ENCODE data around the gene ARL6IP4.

The ARL6IP4 gene

DNA sequence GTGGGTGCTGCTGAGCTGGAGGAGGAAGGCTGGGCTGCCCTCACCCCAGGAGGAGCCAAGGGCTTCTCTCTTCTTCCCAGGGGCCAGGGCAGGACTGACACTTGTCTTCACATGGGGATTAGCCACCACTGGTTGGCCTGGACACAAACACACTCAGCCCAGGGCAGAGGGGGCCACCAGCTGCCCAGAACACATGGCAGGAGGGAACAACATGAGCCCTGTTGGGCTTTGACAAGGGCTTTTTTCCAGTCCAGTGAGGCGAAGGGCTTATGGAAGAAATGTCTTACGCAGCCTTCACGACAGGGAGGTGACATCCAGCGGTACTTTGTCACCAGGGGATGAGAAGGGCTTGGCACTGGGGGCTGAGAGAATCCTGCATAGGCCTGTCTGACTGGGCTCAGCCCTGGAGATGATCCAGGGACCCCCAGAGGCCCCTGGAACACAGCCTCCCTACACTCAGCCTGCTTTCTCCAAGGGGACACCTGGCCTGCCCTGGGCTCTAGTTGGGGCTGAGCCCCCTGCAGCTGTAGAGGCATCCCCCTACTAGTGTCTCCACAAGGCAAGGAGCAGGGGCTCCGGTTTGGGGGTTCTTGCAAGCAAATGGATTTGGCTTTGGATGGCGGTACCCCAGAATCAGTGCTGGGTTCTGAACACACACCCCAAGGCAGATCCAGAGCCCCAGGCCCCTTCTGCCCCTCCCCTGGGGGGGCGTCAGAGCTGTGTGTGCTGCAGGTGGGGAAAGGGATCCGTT lies 18.9 kb downstream of the ARL6IP4 start:
- DNase-seq (ENCODE audit: insufficient read length, low spot score) (no peak), FAIRE-seq (no peak)
- no peak for TF ChIP-seq SPI1 (IDR thresholded peaks at IDR 0.05; ENCODE audit: low read depth, low read length)
- no peak for TF ChIP-seq TAF1 (IDR thresholded peaks at IDR 0.05; ENCODE audit: low read depth, low read length)
- TF ChIP-seq PAX5 (IDR thresholded peaks at IDR 0.05; ENCODE audit: insufficient read depth, low read length, severe bottlenecking), result no peak
- TF ChIP-seq POLR2AphosphoS5 (IDR thresholded peaks at IDR 0.05; ENCODE audit: low read depth, low read length), result no peak
- no peak for TF ChIP-seq POLR2A (IDR thresholded peaks at IDR 0.05; ENCODE audit: low read depth, low read length)
- TF ChIP-seq POU2F2 (IDR thresholded peaks at IDR 0.05; ENCODE audit: low read depth, low read length), result no peak

DNA sequence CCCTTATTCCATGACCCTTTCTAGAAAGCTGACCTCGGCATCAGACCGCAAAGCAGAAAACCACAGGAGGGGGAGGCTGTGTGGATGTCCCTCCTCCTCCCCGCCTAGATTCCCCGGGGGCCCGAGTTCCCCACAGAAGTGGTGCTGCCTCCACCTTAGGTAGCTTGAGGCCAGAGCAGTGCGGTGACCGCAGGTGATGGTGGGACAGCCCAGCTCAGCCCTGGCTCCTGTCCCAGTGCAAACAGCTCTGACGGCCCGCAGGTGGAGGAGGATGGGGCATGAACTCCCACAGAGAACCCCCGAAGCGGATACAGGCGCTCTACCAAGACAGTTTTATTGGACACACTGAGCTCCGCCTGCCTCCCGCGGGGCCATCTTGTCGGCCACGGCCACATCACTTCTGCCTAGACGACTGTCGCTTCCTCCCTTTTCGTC lies 19.5 kb downstream of the ARL6IP4 start:
- DNase-seq (ENCODE audit: insufficient read length, low spot score) (no peak), FAIRE-seq (no peak)
- TF ChIP-seq POU2F2 (IDR thresholded peaks at IDR 0.05; ENCODE audit: low read depth, low read length) (no peak), POLR2AphosphoS5 (IDR thresholded peaks at IDR 0.05; ENCODE audit: low read depth, low read length) (no peak), SPI1 (IDR thresholded peaks at IDR 0.05; ENCODE audit: low read depth, low read length) (no peak), POLR2A (IDR thresholded peaks at IDR 0.05; ENCODE audit: low read depth, low read length) (no peak), PAX5 (IDR thresholded peaks at IDR 0.05; ENCODE audit: insufficient read depth, low read length, severe bottlenecking) (no peak), TAF1 (IDR thresholded peaks at IDR 0.05; ENCODE audit: low read depth, low read length) (no peak)

DNA sequence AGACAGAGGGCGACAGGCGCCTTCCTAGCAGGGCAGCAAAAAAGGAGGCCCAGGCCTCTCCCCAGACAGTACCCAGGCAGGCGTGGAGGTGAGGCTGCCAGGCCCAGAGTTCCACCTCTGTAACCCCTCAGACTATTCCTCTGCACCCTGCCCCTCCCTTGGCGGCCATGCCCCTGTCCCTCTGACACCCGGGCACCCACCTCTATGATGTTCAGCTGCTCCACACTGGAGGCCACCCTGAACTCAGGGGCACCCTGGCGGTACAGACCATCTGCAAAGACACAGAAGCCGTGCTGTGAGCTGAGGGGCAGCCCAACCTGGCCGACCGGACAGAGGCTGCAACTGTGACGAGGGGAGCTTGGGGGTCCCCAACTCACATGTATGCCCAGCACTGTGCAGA lies 20.1 kb downstream of the ARL6IP4 start:
- TF ChIP-seq SPI1 (IDR thresholded peaks at IDR 0.05; ENCODE audit: low read depth, low read length) (no peak), POU2F2 (IDR thresholded peaks at IDR 0.05; ENCODE audit: low read depth, low read length) (no peak), TAF1 (IDR thresholded peaks at IDR 0.05; ENCODE audit: low read depth, low read length) (no peak), POLR2AphosphoS5 (IDR thresholded peaks at IDR 0.05; ENCODE audit: low read depth, low read length) (no peak), POLR2A (IDR thresholded peaks at IDR 0.05; ENCODE audit: low read depth, low read length) (no peak), PAX5 (IDR thresholded peaks at IDR 0.05; ENCODE audit: insufficient read depth, low read length, severe bottlenecking) (no peak)
- FAIRE-seq (no peak), DNase-seq (ENCODE audit: insufficient read length, low spot score) (no peak)

DNA sequence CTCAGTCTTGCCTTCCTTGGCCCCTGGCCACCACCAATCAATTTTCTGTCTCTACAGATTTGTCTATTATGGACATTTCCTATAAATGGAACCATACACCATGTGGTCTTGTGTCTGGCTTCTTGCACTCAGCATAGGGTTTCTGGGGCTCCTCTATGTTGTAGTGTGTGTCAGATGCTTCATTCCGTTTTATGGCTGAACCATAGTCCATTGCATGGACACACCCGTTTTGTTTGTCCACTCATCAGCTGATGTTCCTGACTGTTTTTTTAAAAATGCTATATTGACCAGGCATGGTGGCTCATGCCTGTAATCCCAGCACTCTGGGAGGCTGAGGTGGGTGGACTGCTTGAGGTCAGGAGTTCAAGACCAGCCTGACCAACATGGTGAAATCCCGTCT lies 21.0 kb downstream of the ARL6IP4 start:
- no peak for FAIRE-seq
- TF ChIP-seq TAF1 (IDR thresholded peaks at IDR 0.05; ENCODE audit: low read depth, low read length), result no peak
- no peak for TF ChIP-seq SPI1 (IDR thresholded peaks at IDR 0.05; ENCODE audit: low read depth, low read length)
- TF ChIP-seq POLR2AphosphoS5 (IDR thresholded peaks at IDR 0.05; ENCODE audit: low read depth, low read length), result no peak
- no peak for TF ChIP-seq POLR2A (IDR thresholded peaks at IDR 0.05; ENCODE audit: low read depth, low read length)
- no peak for TF ChIP-seq POU2F2 (IDR thresholded peaks at IDR 0.05; ENCODE audit: low read depth, low read length)
- no peak for TF ChIP-seq PAX5 (IDR thresholded peaks at IDR 0.05; ENCODE audit: insufficient read depth, low read length, severe bottlenecking)
- DNase-seq (ENCODE audit: insufficient read length, low spot score), result no peak

DNA sequence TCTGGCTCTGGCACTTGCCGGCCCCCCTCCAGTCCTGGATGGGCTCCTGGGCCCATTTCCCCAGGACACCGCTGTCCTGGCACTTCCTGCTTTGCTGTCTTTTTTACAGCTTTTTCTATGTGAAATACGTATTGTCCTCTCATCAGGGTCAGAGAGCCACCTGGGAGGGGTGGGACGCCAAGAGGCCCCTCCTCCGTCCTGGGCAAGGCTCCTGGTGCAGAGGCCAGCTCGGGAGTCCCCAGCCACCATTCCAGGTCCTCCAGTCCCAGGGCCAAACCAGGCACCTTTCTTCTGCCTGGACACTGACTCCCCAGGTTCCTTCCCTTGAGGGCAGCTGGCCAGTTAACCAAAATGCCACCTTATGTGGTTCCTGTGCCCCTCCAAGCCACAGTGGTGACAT lies 22.8 kb downstream of the ARL6IP4 start:
- TF ChIP-seq POU2F2 (IDR thresholded peaks at IDR 0.05; ENCODE audit: low read depth, low read length) (no peak), PAX5 (IDR thresholded peaks at IDR 0.05; ENCODE audit: insufficient read depth, low read length, severe bottlenecking) (no peak), TAF1 (IDR thresholded peaks at IDR 0.05; ENCODE audit: low read depth, low read length) (no peak), POLR2AphosphoS5 (IDR thresholded peaks at IDR 0.05; ENCODE audit: low read depth, low read length) (no peak), POLR2A (IDR thresholded peaks at IDR 0.05; ENCODE audit: low read depth, low read length) (no peak), SPI1 (IDR thresholded peaks at IDR 0.05; ENCODE audit: low read depth, low read length) (no peak)
- FAIRE-seq, result no peak
- no peak for DNase-seq (ENCODE audit: insufficient read length, low spot score)

DNA sequence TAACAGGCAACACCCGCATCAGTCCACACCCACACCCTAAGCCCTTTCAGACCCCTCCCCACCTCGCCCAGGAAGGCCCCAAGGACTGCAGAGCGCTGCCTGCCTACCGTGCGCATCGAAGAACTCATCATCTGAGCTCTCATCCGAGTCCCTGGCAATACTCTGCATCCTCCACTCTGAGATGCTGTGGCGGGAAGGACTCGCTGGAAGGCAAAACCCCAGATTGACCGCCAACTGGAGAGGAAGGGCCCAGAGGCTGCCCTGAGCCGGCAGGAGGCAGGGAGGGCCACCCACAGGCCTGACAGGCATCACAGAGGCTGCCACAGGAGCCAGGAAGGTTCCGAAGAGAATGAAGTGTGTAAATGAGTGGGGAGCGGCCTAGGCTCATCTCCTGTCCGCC lies 23.8 kb downstream of the ARL6IP4 start:
- FAIRE-seq, result no peak
- TF ChIP-seq TAF1 (IDR thresholded peaks at IDR 0.05; ENCODE audit: low read depth, low read length) (no peak), POU2F2 (IDR thresholded peaks at IDR 0.05; ENCODE audit: low read depth, low read length) (no peak), SPI1 (IDR thresholded peaks at IDR 0.05; ENCODE audit: low read depth, low read length) (no peak), POLR2A (IDR thresholded peaks at IDR 0.05; ENCODE audit: low read depth, low read length) (no peak), POLR2AphosphoS5 (IDR thresholded peaks at IDR 0.05; ENCODE audit: low read depth, low read length) (no peak), PAX5 (IDR thresholded peaks at IDR 0.05; ENCODE audit: insufficient read depth, low read length, severe bottlenecking) (no peak)
- DNase-seq (ENCODE audit: insufficient read length, low spot score), result no peak

DNA sequence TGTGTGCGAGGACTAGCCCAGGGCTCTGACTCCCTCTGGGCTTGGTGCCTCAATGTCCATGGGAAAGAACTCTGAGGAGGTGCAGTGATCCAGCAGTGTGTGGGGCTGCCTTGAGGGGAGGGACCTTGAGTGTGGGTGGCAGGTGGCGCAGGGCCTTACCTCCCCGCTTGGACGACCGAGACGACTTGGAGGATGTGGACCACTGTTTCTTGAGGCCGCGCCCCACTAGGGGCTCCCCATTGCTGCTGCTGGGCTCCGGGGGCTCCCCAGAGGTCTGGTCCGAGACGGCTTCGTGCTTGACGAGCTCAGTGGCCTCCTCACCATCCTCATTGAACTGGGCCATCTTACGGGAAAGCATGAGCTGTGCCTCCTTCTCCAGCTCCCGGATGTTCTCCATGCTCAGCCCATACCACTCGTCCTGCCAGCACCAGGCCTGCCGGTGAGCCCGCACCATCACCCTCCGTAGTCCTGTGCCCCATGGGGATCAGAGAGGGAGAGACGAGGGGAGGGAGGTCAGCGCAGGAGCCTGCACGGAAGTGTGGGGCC lies 24.7 kb downstream of the ARL6IP4 start:
- TF ChIP-seq SPI1 (IDR thresholded peaks at IDR 0.05; ENCODE audit: low read depth, low read length) (no peak), TAF1 (IDR thresholded peaks at IDR 0.05; ENCODE audit: low read depth, low read length) (no peak), PAX5 (IDR thresholded peaks at IDR 0.05; ENCODE audit: insufficient read depth, low read length, severe bottlenecking) (no peak), POLR2AphosphoS5 (IDR thresholded peaks at IDR 0.05; ENCODE audit: low read depth, low read length) (no peak), POLR2A (IDR thresholded peaks at IDR 0.05; ENCODE audit: low read depth, low read length) (no peak), POU2F2 (IDR thresholded peaks at IDR 0.05; ENCODE audit: low read depth, low read length) (no peak)
- no peak for DNase-seq (ENCODE audit: insufficient read length, low spot score)
- no peak for FAIRE-seq

DNA sequence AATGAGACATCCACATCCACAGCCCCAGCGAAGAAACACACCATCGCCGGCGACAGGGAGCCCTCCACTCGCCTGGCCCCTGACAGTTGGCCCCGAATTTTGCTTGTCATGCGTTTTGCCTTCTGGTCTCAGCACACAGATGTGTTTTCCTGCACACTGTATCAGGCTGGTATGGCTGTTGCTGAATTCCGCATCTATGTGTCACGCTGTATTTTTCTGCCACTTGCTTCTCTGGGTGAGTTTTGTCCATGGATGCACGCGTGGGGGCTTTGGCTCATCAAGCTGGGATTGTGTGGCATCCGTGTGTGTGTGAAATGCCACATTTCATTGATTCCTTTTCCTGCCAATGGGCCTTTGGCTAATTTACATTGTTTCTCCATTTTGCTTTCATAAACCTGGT lies 26.5 kb downstream of the ARL6IP4 start:
- no peak for DNase-seq (ENCODE audit: insufficient read length, low spot score)
- no peak for TF ChIP-seq POU2F2 (IDR thresholded peaks at IDR 0.05; ENCODE audit: low read depth, low read length)
- TF ChIP-seq PAX5 (IDR thresholded peaks at IDR 0.05; ENCODE audit: insufficient read depth, low read length, severe bottlenecking), result no peak
- no peak for TF ChIP-seq SPI1 (IDR thresholded peaks at IDR 0.05; ENCODE audit: low read depth, low read length)
- no peak for TF ChIP-seq POLR2AphosphoS5 (IDR thresholded peaks at IDR 0.05; ENCODE audit: low read depth, low read length)
- TF ChIP-seq POLR2A (IDR thresholded peaks at IDR 0.05; ENCODE audit: low read depth, low read length), result no peak
- no peak for FAIRE-seq

DNA sequence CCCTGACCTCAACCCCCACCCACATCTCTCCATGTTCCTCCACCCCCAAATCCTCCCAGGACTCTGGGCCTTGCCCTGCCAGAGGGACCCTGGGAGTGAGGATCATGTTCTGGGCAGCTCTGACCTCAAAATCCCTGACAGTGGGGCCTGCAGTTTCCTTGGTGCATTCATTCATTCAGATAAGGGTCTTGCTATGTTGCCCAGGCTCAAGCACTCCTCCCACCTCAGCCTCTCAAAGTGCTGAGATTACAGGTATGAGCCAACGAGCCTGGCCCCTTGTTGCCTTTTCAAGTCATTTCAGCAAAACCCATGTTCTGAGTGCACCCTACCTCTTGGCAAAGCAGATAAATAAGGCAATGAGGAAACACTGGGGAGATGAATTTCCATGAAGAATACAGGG lies 29.6 kb downstream of the ARL6IP4 start:
- TF ChIP-seq POU2F2 (IDR thresholded peaks at IDR 0.05; ENCODE audit: low read depth, low read length), result no peak
- no peak for TF ChIP-seq TAF1 (IDR thresholded peaks at IDR 0.05; ENCODE audit: low read depth, low read length)
- TF ChIP-seq POLR2A (IDR thresholded peaks at IDR 0.05; ENCODE audit: low read depth, low read length), result no peak
- no peak for TF ChIP-seq PAX5 (IDR thresholded peaks at IDR 0.05; ENCODE audit: insufficient read depth, low read length, severe bottlenecking)
- TF ChIP-seq POLR2AphosphoS5 (IDR thresholded peaks at IDR 0.05; ENCODE audit: low read depth, low read length), result no peak
- no peak for TF ChIP-seq SPI1 (IDR thresholded peaks at IDR 0.05; ENCODE audit: low read depth, low read length)
- no peak for FAIRE-seq
- DNase-seq (ENCODE audit: insufficient read length, low spot score), result no peak

All from GM12891 (cell line).